GM12801 (cell line): Measurements from ENCODE around the gene NETO2.

Experiments
- CTCF ChIP-seq: IDR thresholded peaks from one replicate; pipeline ENCODE4 v1.5.1; 2011; ENCODE audit warnings: control low read depth; ENCODE audit not compliant: insufficient read length; ENCODE audit errors: extremely low read depth

The NETO2 gene

GRCh38 chr16:47127541-47127940, 16.2 kb downstream of the NETO2 start:
- no peak for TF ChIP-seq CTCF

- no peak for TF ChIP-seq CTCF
These were observed 18.0 kb downstream of the NETO2 start for GRCh38 chr16:47125757-47126156.

GRCh38 chr16:47113130-47113529, 30.6 kb downstream of the NETO2 start:
- no peak for TF ChIP-seq CTCF

GRCh38 chr16:47110939-47111338, 32.8 kb downstream of the NETO2 start:
- no peak for TF ChIP-seq CTCF

- no peak for TF ChIP-seq CTCF
These were observed 34.4 kb downstream of the NETO2 start for GRCh38 chr16:47109361-47109760.

GRCh38 chr16:47096297-47096696, 47.4 kb downstream of the NETO2 start:
- no peak for TF ChIP-seq CTCF

GRCh38 chr16:47084198-47084597, 59.5 kb downstream of the NETO2 start:
- no peak for TF ChIP-seq CTCF

- TF ChIP-seq CTCF = no peak
These were observed 61.5 kb downstream of the NETO2 start for GRCh38 chr16:47082099-47082865.
